ENCODE data around the gene SLC16A5.

DNA sequence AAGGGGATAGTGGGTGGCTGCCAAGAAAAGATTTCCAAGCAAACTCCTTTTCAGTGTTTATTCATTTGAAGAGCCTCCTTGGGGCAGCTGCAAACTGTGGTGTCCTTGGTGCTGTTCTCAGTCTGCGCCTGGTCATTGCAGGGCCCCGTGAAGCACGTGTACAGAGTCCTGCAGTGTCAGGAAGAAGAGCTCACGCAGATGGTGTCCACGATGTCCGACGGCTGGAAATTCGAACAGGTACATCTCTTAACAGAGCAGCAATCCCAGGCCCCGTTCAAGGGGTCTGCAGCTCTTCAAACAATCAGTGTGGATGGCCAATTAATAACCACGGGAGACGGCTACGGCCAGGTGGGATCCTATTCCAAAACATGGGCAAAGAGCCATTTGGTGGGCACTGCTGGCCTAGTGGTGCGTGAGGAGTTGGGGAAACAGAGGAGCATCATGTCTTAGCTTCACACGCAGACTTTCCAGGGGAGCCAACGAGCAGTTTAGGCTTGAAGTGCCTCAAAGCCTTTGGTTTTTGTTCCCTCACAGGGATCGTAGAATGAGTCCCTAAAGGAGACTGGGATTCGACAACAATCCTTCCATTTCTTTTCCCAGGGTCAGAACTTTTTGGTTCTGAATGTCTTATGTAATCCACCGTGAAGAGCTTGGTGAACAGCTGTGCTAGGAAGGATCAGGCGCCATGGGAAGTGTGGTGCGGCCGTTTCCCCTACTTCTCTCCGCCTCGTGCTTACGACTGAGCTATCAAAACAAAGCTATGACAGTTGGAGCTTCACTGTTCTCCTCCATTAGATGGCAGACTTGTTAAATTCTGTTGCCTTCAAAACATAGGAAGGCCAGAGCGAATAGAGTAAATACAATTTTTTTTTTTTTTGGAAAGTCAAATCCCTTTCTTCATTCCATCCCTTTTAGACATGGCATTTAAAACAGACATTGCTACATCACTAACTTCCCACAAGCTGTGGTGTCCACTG, 28.1 kb upstream of the SLC16A5 start:
- TF ChIP-seq POLR2AphosphoS5 (IDR thresholded peaks at IDR 0.05; ENCODE audit: low read depth, low read length) (no peak), SPI1 (IDR thresholded peaks at IDR 0.05; ENCODE audit: low read depth, low read length) (no peak), TAF1 (IDR thresholded peaks at IDR 0.05; ENCODE audit: low read depth, low read length) (no peak), POLR2A (IDR thresholded peaks at IDR 0.05; ENCODE audit: low read depth, low read length) (no peak), PAX5 (IDR thresholded peaks at IDR 0.05; ENCODE audit: insufficient read depth, low read length, severe bottlenecking) (no peak)
